Measurements from ENCODE around the gene MAP3K10.

DNA sequence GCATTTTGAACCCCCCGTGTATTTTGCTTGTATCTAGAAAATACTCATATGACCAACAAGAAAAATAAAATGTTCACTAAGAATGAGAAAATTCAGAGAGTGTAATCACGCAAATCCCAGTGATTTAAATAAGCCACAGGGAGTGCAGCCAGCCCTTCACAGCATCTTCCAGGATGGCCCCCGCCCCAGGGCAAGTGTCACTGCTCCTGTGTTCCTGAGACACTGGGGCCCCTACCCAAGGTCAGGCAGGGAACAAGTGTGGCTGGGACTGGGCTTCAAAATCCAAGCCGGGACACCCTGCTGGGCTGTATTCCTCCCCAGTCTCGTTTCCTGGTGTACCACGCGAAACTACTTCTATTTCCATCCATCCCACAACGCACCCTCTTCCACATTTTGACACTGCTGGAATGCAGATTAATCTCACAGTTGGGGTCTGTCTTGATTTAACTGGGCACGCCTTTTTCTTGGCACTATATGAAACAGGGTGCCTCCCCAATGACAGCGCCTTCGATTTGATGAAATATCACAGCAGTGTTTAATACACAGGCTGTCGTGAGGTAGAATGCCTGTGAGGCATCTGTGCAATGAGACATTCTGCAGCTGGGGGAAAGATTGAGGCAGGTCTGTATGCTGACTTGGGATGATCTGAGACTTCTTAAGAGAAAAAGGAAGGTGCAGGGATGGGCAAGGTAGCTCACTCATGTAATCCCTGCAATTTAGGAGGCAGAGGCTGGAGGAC is 53.5 kb downstream of the MAP3K10 start:
- TF ChIP-seq CTCF (IDR thresholded peaks at IDR 0.05) (no peak), POLR2A (IDR thresholded peaks at IDR 0.05) (no peak)
